HG03139 (cell line): ENCODE results near the gene ZBTB20.
A peak's percentile ranks its signal among the peaks of the same experiment; 100 is the strongest.

Source experiments
- ATAC-seq: cut with Tn5 transposase; IDR thresholded peaks from one replicate; pipeline ENCODE4 v1.9.1; 2021; ENCODE audit not compliant: unreplicated experiment

ZBTB20 gene

DNA sequence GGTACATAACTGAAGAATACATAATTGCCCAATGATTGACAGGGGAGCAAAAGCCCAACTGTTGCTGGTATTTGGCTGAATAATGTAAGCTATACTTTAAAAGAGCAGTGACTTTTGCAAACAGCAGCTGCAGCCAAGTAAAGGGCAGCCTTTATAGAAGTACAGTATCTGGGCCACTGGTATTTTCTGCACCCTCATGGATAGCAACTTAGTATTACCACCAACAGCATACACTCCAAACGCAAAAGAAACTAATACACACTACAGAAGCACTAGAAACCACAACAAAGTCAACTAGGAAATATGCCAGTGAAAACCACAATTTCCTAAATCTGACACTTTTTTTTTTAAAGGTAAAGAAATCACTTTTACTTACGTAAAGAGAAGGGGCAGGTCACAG lies 647.1 kb downstream of the ZBTB20 start:
- no peak for ATAC-seq

DNA sequence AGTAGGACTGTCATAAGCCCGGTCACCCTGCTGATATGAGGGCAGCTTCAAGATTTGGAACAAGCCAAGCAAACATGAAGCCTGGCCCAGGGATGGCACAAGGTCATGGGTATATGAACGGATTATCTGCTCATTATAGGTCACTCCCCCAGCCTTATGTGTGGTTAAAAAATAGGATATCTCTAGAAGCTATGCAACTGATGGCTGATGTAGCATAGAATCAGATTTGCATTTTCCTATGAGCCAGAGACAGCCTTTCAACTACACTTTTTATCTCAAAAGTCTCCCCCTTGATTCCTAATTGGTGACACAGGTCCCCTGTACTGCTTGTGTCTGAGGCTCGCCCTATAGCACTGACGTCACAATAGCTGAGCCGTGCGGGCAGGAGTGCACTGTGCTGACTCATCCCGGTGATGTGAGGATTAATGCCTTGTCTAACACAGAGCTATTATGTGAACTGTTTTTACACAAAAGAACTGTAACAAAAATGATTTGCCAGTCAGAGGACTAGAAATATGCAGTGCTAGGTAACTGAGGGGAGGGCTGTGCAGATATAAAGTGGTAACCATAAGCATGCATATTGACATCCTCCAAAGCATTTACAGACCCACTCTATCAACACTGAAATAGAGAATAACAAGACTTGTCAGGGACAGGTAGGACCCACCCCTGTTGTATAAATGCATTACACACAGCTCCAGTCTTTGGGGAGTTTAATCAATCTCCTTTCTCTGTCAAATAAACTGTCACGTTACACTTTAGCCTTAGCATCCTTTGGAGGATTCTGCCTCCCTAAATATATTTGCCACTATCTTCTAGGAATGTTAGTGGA lies 648.3 kb downstream of the ZBTB20 start:
- ATAC-seq = no peak

DNA sequence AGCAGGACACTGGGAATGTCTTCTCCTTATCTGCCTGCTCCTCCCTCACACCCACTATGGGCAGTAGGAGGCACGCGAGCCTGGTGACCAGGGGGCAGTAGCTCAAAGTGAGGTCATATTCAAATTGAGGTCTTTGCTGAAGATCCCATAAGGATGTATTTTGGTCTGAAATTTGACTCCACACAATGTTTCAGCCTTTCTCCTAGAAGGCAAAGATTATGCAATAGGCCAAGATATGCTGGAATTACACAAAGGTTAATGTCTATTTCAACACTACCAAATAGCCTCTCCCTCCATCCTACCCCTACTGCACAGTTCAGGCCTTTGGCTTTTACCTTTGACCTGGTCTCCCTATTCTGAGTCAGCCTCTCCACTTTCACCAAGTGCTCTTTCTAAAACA lies 650.2 kb downstream of the ZBTB20 start:
- no peak for ATAC-seq

DNA sequence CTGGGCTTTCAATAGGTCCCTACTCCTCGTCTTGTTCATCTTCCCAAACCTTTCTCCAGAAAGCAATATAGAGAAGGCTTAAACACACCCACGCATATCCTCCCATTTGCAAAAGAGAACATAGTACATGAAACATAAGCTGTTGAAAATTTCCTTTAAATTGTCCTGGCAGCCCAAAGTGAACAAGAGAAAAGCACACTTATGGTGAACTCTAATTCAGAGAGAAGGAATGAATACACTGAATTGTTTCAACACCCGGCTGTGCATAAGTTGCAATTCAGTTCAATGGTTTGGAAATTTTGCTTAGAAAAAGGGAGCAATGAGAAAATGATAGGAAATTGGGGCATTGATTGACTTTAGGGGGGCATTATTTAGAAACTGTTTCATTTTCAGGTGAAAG lies 650.6 kb downstream of the ZBTB20 start:
- no peak for ATAC-seq

DNA sequence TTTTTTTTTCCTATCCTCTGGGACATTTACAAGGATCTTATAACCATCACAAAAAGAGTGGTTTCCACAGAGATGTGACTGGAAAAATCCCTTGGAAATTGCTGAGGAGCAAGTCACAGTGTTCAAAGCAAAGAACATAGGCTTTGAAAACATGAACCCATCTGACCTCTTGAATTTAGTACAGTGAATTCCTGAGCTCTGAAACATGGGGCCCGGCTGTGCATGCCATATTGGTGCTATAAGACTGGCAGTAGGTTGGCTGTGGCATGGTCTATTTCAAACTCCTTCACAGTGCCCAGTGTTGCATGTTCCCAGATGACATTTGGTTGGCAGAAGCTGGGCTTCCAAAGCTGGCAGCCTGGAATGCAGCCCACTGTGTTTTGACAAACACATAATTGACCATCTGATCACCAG lies 651.1 kb downstream of the ZBTB20 start:
- no peak for ATAC-seq

DNA sequence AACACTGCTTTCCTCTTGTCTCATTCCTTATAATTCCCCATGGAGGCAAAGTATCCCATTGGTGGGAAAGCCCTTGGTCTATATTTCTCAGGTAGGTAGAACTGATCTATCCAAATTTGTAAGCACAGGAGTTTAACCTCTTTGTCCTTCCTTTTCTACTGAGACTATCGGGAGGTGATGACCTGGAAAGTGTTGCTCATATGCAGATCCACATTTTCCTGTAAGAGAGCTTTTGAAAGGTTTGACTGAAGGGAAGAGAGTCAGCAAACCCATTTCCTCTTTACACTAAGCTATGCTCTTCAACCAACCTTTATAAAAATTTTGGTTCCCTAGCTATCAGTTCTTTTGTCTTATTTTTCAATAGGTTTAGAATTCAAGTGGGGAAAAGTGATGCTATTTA lies 652.6 kb downstream of the ZBTB20 start:
- ATAC-seq = no peak

DNA sequence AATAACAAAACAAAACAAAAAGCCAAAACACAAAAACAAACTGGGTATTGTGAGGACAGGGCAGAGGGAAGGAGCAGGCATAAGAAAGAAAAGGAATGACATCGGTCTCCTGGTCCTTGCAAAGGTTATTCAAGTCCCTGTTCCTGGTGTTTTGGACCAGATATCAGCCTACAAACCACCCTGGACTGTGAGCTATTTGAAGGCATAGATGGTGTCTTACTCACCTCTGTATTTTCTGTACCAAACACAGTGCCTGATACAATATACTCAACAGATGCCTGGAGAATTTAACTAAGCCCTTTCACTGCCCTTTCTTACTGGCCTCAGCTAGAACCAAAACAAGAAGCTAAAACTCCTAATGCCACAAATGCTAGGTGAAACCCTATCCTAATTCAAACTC lies 656.3 kb downstream of the ZBTB20 start:
- ATAC-seq = no peak

DNA sequence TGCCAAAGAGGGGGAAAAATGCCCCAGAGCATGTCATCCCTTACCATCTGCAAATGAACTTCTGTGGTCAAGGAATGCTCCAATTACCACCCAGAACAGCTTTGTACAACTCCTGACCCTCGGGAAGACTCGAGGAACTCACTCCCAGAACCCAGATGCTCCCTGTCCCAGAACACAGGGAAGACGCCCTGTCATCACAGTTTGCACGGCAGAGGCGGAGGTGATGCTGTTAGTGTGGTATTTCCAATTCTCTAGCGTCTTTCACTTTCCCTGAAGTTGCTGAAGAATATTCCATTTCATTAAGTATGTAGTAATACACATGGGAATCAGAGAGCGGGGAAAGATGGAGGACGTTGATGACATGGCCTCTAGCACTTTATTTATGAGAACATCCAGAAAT lies 659.6 kb downstream of the ZBTB20 start:
- ATAC-seq = no peak

DNA sequence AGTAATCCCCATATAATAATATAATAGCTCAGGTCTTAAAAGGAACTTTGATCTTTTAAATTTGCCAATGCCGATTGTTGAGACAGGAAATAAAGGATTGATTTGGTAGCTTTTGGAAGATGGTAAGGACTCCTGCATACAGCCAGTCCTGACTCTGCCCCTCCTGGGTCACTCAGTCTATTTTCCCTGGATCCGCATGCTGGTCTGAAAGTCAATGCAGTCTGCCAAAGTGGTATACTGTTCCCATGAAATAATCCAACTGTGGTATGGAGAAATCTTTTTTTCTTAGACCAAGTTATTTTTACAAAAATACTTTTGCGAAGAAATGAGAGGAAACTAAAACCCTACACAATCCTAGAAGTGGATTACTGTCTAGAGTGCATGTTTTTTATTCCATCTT lies 662.2 kb downstream of the ZBTB20 start:
- ATAC-seq = no peak

DNA sequence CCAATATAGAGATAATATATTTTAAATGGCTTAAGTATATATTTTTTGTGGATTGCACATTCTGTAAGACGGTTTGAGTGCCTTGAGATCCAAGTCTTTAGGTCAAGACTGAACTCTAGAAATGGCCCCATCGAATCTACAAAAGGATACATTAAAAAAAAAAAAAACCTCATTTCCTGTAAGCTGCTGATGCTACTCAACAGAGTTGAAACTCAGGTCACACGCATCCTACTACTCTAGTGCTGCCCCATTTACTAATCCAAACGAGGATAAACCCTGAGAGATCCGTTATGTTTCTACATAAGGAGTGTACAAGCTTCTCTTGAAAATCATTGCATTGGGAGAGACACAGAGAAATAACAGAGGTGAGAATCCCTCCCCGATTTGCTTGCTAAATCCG lies 666.0 kb downstream of the ZBTB20 start:
- no peak for ATAC-seq

DNA sequence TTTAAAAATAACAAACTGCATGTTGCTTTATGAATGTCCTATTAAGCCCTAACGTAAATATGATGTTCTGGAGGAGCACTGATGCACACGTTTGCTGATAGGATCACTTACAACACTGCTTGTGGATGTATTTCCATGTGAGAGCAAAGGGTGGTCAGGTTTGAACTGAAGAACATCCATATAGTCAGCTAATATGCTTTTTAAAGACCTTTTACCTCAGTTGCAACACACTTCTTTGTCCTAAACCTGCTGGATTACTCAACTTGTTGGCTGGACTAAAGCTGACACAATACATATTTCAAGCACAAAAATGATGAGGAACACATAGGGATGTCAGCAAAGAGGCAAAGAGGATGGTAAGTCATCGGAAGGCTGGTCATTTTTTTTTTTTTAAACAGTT lies 666.6 kb downstream of the ZBTB20 start:
- ATAC-seq = no peak

DNA sequence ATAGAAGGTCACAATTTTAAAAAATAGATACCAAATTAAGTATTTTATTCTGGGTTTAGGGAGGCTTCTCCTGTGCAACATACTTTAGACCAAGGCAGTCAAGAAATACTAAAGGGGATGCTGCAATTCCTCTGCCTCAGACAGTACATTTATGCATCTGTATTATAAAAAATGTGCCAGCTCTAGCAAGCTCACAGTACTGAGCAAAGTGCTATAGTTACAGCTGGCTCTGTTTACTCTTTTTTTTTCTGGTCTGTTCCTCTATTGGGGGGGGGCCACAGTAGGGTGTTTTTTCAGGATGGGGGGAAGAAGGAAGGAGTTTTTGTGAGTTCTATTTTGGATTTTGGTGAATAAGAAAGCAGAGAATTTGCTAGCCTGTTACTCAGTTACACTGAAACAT lies 668.3 kb downstream of the ZBTB20 start:
- no peak for ATAC-seq

DNA sequence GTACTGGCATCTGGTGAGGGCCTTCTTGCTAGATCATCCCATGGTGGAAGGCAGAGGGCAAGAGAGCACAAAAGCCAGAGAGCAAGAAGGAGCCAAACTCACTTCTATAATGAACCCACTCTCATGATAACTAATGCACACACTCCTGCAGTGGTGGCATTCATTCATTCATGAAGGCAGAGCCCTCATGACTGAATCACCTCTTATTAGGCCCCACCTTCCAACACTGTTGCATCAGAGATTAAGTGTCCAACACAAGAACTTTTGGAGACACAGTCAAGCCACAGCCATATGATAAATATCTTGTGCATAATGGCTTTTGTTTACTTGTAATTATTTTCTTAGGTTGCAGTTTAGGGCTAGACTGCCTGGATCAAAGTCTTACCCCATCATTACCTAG lies 670.6 kb downstream of the ZBTB20 start:
- no peak for ATAC-seq

DNA sequence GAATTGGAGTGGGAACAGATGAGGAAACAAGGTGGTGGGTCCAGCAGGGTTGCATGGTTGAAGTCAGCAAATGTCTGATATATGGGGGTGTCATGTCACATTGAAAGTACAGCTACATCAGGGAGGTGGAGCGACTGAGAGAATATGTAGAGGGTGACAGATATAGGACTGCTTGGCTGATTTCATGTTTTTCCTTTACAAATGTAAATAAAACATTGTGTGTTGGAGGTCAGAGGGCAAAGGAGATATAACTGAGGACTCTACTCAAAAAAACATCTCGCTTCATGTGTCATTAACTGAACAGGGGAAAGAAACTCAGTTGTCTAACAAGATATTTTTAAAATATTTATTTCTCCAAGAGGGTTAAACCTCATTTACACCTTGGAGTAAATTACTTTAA lies 675.6 kb downstream of the ZBTB20 start:
- ATAC-seq = no peak

DNA sequence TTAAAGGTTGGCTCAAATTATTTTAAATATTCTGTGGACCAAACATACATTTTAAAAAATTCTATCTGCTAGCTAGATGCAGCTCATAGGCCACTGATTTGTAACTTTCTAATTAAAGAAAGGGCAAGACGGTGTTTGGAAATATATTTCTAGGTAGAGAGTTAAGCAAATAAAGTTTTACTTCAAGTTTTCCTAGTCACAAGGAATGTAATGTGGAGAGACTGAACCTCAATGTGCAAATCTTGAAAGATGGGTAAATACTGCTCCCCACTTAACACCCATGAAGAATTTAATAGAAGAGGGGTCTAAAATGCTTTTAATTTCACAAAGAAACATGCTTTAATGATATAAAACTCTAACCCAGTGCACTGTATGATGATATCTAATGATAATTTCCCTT lies 678.0 kb downstream of the ZBTB20 start:
- no peak for ATAC-seq

DNA sequence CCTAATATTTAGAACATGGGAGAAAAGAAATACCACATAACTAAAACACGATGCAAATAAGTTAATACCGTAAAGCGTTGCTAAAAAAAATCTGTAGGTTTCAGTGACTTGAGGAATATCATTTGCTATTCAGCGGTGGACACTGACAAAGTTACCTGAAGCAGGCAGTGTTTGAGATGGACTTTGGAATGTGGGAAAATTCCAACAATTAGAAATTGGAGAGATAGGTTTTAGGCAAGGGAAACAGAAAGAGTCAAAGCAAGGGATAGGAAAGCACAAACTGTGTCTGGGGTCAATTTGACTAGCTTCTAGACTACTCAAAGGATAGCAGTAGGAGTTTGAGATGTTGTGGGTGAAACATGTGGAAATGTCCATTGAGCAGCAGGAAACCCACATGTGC lies 680.3 kb downstream of the ZBTB20 start:
- ATAC-seq = no peak

DNA sequence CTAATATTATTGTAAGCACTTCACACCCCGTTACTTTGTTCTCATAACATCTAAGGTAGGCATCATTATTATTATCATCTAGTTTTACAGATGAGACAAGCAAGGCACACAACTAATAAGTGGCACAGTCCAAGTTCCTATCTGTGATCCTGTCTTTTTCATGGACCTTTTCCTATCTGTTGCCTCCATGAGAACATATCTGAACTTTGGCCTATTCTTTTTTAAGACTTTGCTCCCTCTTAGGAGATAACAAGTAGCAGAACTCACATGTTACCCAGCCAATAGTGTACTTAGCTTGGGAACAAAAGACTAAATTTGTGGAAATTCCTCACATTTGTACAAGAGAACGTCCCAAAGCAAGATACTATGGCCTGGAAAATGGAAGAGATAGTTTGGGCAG lies 680.8 kb downstream of the ZBTB20 start:
- ATAC-seq = no peak

DNA sequence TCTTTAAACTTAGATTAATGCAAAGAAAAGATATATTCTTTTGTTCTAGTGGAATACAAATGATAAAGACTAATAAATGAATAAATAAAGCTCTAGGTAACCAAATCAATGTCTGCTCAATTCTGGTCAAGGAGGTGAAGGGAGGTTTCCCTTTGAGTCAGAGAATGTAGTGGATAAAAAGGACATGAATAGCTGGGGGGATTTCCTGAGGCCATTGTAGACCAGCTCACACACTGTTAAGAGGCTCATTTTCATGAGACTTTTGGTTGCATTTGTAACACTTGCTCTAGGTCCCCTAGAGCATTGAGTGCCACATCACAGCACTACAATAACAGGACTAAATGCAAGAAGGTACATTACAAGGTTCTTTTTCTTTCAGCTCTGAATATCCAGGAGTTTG lies 682.5 kb downstream of the ZBTB20 start:
- peak; percentile 70 for ATAC-seq

DNA sequence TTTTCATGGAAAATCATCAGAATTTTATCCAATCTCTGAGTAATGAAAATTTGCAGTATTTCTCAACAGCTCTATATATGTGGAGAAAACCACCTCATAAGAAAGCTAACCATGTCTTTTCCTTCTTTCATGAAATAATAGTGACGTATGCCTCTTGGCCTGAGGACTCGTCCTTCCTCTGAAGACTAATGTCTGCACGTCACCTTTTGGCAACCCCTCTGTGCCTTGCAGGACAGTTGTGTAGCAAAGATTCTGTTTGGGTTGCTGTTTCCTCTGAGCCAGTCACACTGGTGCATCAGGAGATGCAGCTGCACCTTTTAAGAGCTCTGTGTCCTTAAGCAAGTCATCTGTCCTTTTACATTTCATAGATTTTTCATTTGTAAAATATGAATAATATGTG lies 684.3 kb downstream of the ZBTB20 start:
- ATAC-seq = no peak

DNA sequence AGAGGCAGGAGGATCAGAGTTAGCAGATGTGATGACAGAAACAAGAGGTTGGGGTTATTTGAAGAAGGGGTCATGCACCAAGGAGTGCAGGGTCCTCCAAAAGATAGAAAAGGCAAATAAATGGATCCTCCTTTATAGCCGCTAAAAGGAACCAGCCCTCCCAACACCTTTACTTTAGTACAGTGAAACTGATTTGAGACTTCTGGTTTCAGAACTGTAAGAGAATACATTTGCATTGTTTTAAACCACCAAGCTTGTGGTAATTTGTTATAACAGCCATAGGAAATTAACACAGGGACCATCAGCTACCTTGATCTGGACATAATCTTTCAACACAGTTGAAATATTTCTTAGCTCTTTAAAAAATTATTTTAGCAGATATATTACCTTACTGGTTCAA lies 686.6 kb downstream of the ZBTB20 start:
- ATAC-seq = peak; percentile 47

DNA sequence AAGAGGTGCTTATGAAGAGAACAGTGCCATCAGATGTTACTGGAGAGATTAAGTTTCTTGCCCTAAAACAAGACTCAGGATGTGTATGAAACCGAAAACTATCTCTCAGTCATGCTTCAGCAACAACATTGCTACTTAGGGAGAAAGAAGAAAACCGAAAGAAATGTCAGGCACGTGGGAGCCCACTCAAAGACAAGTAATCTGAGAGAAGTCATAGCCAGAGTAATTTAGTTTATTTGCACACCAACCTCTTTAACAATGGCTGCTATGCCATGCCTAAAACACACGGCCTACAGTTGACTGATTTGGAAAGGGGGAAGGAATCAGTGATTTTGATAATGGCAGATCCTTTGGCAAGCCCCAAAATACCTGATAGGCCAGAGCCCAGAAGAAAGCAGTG lies 690.3 kb downstream of the ZBTB20 start:
- peak; percentile 70 for ATAC-seq

DNA sequence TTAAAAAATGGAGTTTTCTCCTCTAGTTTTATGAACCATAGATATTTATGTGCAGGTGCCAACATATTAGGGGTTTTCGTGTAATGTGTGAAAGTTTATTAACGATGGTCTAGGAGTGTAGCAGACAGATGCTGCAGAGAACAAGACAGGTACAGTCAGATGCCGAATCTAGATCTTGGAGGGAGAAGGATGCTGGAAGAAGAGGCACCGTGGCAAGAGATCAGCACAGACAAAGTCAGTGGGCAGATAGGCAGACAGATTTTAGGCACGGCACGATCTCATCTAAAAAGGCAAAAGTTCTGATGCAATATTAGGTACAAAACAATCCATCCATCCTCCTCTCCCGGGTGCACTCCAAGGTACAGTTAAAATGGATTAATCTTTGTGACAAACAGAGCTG lies 691.7 kb downstream of the ZBTB20 start:
- no peak for ATAC-seq

DNA sequence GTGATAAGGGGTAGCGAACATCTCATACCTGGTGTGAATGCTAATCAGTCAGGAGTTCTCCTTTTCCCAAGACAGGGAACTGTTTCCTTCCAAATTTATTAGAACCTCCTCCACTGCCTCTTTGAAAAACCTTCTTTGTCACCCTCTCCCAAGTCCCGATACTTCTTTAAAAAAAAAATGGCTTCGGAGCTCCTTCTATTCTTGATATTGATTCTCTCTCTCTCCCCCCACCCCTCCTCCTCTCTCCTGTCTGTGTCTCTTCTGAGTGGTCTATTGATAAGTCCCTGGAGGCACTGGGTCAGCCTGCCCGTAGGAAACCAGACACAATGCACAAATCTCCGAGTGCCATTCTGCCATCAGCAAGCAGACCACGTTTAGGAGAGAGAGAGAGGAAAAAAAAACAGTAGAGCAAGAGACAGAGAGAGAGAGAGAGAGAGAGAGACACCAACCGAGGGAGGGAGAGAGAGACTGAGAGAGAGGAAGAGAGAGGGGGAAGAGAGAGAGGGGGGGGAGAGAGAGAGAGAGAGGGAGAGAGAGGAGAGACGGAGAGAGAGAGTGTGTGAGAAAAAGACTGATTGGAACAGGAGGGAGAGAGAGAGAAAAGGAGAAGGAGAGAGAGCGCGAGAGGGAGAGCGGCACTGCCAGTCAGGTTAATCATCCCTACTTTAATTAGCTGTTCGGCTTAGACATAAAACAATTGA lies 692.4 kb downstream of the ZBTB20 start:
- ATAC-seq = no peak
